Body of pancreas (tissue), 4 donors: Measurements from ENCODE around the gene GPR107.

ENCODE experiments used
- POLR2A ChIP-seq, 3 donors: fragments of 450-650 bp; IDR thresholded peaks; one replicate each; pipeline ENCODE4 v1.6.1; 2016; ENCODE audit warnings: antibody characterized with exemption in 3 of 3, mild to moderate bottlenecking in 2 of 3
- TF ChIP-seq, protein P1 (sequence below), 7 experiments: fragments of 450-650 bp in 4 of 7; fragments of 200-600 bp in 3 of 7; sonication (generic) in 3 of 7; IDR thresholded peaks; one replicate each; pipeline ENCODE4 v1.5.1; 2016 to 2019; ENCODE audit warnings: antibody characterized with exemption in 7 of 7

DNA sequence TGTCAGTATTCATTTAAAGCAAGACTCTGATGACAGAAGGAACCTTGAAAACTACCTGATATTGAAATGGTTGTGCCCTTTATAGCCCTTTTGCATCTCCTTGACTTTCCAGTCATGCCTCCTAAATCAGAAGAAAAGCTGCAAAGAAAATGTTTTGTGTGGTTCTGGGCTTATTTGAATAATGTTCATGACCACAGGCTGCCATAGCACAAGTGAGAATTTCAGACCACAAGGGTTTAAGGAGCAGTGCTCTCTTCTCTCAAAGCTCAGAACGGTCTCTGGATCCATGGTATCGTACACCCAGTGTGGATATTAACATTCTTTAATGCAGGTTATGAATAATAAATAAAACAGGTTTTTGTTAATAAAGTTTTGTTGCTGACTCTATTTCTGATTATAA lies 54.2 kb downstream of the GPR107 start:
- TF ChIP-seq, protein P1, sequence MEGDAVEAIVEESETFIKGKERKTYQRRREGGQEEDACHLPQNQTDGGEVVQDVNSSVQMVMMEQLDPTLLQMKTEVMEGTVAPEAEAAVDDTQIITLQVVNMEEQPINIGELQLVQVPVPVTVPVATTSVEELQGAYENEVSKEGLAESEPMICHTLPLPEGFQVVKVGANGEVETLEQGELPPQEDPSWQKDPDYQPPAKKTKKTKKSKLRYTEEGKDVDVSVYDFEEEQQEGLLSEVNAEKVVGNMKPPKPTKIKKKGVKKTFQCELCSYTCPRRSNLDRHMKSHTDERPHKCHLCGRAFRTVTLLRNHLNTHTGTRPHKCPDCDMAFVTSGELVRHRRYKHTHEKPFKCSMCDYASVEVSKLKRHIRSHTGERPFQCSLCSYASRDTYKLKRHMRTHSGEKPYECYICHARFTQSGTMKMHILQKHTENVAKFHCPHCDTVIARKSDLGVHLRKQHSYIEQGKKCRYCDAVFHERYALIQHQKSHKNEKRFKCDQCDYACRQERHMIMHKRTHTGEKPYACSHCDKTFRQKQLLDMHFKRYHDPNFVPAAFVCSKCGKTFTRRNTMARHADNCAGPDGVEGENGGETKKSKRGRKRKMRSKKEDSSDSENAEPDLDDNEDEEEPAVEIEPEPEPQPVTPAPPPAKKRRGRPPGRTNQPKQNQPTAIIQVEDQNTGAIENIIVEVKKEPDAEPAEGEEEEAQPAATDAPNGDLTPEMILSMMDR (IDR thresholded peaks at IDR 0.05), result no peak
- no peak for TF ChIP-seq POLR2A (IDR thresholded peaks at IDR 0.05)
